Measurements from ENCODE around the gene PDK4.
"Not testable (repeated sequence)": the region's sequence is repeated elsewhere in the genome, so short reads cannot be mapped to it uniquely, and the experiment has no call there.

Gene PDK4

GRCh38 chr7:95578299-95578855 lies 17.9 kb downstream of the PDK4 start:
- H3K4me3 ChIP-seq (ENCODE audit: low read length) = no peak overlapping the region
- DNase-seq (ENCODE audit: low read depth) = no peak
- TF ChIP-seq CTCF (conservative IDR thresholded peaks at IDR 0.05; ENCODE audit: low read depth, low read length) = no peak

- no peak for TF ChIP-seq CTCF (conservative IDR thresholded peaks at IDR 0.05; ENCODE audit: low read depth, low read length)
- DNase-seq (ENCODE audit: low read depth) = no peak
Observed at GRCh38 chr7:95577137-95577536, 19.2 kb downstream of the PDK4 start.

GRCh38 chr7:95569720-95570119 lies 26.6 kb downstream of the PDK4 start:
- TF ChIP-seq CTCF (conservative IDR thresholded peaks at IDR 0.05; ENCODE audit: low read depth, low read length) = no peak
- no peak overlapping the region for H3K4me3 ChIP-seq (ENCODE audit: low read length)
- DNase-seq (ENCODE audit: low read depth) = no peak

More at GRCh38 chr7:95577137-95577536, 19.2 kb downstream of the PDK4 start:
- H3K4me3 ChIP-seq (ENCODE audit: low read length) = no peak overlapping the region

GRCh38 chr7:95560674-95561073 lies 35.6 kb downstream of the PDK4 start:
- no peak for TF ChIP-seq CTCF (conservative IDR thresholded peaks at IDR 0.05; ENCODE audit: low read depth, low read length)
- no peak for DNase-seq (ENCODE audit: low read depth)
- no peak overlapping the region for H3K4me3 ChIP-seq (ENCODE audit: low read length)

- no peak overlapping the region for H3K4me3 ChIP-seq (ENCODE audit: low read length)
- no peak for DNase-seq (ENCODE audit: low read depth)
- TF ChIP-seq CTCF (conservative IDR thresholded peaks at IDR 0.05; ENCODE audit: low read depth, low read length) = no peak
Observed at GRCh38 chr7:95558864-95559263, 37.5 kb downstream of the PDK4 start.

GRCh38 chr7:95556777-95557176 lies 39.5 kb downstream of the PDK4 start:
- DNase-seq (ENCODE audit: low read depth) = no peak
- TF ChIP-seq CTCF (conservative IDR thresholded peaks at IDR 0.05; ENCODE audit: low read depth, low read length) = no peak
- no peak overlapping the region for H3K4me3 ChIP-seq (ENCODE audit: low read length)

GRCh38 chr7:95553939-95554338 lies 42.4 kb downstream of the PDK4 start:
- no peak for TF ChIP-seq CTCF (conservative IDR thresholded peaks at IDR 0.05; ENCODE audit: low read depth, low read length)
- no peak for DNase-seq (ENCODE audit: low read depth)
- H3K4me3 ChIP-seq (ENCODE audit: low read length) = no peak overlapping the region

- not testable (repeated sequence) for DNase-seq (ENCODE audit: low read depth); H3K4me3 ChIP-seq (ENCODE audit: low read length)
Observed at GRCh38 chr7:95552010-95552926, 44.0 kb downstream of the PDK4 start.

Data from retinal pigment epithelial cell (primary cell).